HG03354 (cell line): ENCODE data around the gene SOWAHC.
"Not testable (repeated sequence)": the region's sequence is repeated elsewhere in the genome, so short reads cannot be mapped to it uniquely, and the experiment has no call there.

Source experiments
- ATAC-seq: cut with Tn5 transposase; IDR thresholded peaks from one replicate; pipeline ENCODE4 v1.9.1; 2021; ENCODE audit warnings: mild to moderate bottlenecking; ENCODE audit not compliant: unreplicated experiment, poor library complexity, severe bottlenecking

Gene SOWAHC

GRCh38 chr2:109614715-109615636 is 812 bp downstream of the SOWAHC start:
- ATAC-seq, result no peak

DNA sequence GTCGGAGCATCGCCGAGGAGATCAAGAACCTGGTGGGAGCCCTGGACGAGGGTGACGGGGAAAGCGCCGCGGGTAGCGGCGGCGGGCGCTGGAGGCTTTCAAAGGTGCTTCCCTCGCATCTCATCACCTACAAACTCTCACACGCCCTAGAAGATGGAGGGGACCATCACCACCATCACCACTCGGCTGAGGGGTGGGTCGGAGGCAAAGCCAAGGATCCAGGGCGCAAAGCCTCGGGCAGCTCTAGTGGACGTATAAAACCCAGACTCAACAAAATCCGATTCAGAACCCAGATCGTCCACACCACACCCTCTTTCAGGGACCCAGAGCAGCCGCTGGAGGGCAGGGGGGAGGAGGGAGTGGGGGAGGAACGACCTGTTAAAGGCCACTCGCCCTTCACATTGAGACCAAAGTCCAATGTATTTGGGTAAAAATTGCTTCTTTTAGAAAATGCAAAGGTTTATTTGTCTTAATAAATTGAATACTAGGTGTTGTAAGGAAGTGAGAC is 1.5 kb downstream of the SOWAHC start:
- no peak for ATAC-seq

GRCh38 chr2:109616184-109616583 is 2.0 kb downstream of the SOWAHC start:
- no peak for ATAC-seq

GRCh38 chr2:109619032-109619615 is 5.0 kb downstream of the SOWAHC start:
- no peak for ATAC-seq

DNA sequence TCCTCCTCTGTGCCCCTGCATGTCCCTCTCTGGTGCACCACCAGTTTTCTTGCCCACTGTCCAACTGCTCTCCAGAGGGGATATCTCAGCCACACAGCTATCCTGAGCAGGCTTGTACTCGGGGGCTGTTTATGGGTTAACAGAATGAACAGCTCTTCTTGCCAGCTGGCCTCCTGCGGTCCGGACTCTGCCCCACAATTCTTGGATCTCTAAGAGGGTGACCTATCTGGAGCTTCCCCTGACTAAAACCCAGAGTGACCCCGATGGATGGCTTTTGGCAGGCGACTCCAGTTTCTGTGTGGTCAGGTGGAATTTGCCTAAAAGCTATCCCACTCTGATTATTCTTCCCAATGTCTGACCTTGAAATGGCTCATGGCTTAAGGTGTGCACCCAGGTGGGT is 9.1 kb downstream of the SOWAHC start:
- no peak for ATAC-seq

GRCh38 chr2:109623923-109624322 is 9.8 kb downstream of the SOWAHC start:
- no peak for ATAC-seq

DNA sequence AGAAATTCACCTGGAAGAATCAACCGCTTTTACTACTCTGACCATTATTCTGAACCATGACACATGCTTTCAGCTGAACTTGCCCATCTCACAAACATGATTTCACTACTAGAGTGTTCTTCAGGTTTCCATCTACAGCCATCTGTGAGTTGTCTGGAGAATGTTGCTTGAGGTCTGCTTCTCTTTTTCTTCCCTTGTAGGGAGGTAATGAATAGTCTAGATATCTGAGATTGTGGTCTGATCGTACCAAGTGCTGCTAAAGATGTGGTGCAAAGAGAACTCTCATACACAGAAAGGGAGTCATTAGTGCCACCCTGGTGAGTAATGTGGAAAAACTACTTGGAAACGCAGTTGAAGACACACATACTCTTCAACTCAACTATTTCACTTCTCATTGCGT is 10.2 kb downstream of the SOWAHC start:
- no peak for ATAC-seq

- ATAC-seq, result not testable (repeated sequence)
These were observed 14.2 kb downstream of the SOWAHC start for GRCh38 chr2:109628321-109628720.

GRCh38 chr2:109629867-109630266 is 15.7 kb downstream of the SOWAHC start:
- ATAC-seq, result no peak

GRCh38 chr2:109630441-109631430 is 16.6 kb downstream of the SOWAHC start:
- no peak for ATAC-seq

- no peak for ATAC-seq
These were observed 17.6 kb downstream of the SOWAHC start for GRCh38 chr2:109631741-109632140.

GRCh38 chr2:109632158-109632789 is 18.1 kb downstream of the SOWAHC start:
- ATAC-seq, result no peak

DNA sequence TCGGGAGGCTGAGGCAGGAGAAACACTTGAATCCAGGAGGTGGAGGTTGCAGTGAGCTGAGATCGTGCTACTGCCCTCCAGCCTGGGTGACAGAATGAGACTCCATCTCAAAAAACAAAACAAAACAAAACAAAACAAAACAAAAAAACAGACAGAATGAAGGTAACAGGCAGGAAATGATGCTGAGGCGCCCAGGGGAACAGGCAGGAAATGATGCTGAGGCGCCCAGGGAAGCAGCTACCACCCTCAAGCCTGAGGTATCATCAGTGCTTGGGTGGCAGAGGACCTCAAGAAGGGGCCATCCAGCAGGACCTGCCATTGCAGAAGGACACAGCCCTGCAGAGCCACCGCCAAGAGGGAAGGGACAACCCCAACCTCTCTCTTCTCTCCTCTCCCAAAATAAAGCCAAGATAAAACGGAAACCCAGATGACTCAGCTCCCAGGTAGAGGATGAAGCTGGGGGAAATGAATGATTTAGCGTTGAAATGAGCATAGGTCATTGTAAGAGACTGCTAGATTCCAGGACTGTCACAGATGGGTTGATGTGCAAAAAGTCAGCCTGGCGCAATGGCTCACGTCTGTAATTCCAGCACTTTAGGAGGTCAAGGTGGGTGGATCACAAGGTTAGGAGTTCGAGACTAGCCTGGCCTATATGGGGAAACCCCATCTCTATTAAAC is 19.3 kb downstream of the SOWAHC start:
- ATAC-seq, result no peak

GRCh38 chr2:109635426-109636304 is 21.5 kb downstream of the SOWAHC start:
- ATAC-seq, result no peak

DNA sequence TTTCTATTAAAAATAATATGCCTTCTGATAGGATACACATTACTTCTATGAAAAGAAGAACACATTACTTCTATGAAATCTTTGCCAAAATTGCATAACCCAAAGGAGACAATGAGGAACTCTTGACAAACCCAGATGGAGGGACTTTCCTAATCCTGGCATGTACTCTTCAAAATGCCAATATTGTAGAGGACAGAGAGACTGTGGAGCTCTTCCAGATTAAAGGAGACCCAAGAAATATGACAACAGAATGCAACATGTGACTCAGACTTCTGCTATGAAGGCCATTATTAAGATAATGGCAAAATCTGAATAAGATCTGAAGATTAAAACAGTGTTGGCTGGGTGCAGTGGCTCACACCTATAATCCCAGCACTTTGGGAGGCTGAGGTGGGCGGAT is 22.2 kb downstream of the SOWAHC start:
- no peak for ATAC-seq

GRCh38 chr2:109637749-109638570 is 23.8 kb downstream of the SOWAHC start:
- peak; percentile 71 for ATAC-seq

DNA sequence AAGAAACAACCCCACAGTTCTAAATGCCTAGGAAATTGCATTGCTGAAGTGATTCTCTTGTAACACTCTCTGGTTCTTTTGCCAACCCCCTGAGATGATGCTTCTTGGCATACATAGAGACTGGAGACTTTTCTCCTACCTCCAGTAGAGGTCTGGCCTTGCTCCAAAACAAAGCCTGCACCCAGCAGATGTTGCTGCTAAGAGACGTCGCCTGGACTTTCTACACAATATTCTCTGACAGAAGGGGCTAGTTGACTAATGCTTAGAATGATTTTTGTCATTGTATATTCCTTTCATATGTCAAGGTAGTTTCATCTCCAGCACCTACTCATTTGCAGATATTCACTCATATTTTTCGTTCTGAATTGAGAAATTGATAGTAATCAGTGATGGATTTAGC is 24.6 kb downstream of the SOWAHC start:
- ATAC-seq, result peak; percentile 49
